ENCODE data around the gene BABAM1.
"Not testable (repeated sequence)": the region's sequence is repeated elsewhere in the genome, so short reads cannot be mapped to it uniquely, and the experiment has no call there.

BABAM1 gene

DNA sequence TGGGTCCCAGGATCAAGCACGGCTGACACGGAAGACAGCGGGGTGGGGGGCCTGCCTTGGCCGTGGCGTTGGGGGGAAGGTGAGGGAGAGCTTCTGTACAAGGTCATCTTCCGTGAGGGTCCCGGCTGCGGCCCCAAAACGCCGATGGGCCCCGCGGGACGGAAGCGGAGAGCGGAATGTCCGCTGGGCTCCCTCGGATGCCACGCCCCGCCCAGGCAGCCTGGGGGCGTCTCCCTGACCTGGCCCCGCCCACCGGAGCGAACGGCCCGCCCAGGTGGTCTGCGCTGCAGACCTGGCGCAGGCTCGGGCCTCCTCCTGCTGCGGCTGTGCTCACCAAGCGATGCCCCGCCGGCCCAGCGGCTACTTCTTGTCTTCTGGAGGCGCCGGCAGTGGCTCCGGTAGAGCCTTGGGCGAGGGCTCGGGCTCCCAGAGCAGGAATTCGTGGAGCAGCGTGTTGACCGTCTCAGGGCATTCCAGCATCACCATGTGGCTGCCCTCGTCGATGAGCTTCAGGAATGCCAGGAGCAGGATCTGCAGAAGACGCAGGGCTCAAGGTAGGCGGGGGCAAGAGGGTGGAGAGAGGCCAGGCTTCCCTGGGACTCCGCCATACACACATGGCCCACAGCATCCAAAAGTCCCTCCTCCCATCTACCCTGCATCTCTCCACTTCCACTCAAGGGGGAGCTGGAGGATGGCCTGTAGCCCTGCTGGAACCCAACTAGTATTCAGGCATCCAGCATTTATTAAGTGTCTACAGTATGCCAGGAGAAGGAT is 25.2 kb downstream of the BABAM1 start:
- ChIA-PET CTCF (interaction anchor here (0.7 to 7.8 kb wide), 12 partner anchors 10 to 120 kb away, joined by 3 to 53 read pairs (median 4); partner anchors contain the start of genes ABHD8, ANKLE1, DDA1 and MRPL34), POLR2A (interaction anchor here (0.5 kb wide), 1 partner anchor 106 kb away, joined by 6 read pairs; no protein-coding TSS in a partner anchor)
- TF ChIP-seq, protein P1, sequence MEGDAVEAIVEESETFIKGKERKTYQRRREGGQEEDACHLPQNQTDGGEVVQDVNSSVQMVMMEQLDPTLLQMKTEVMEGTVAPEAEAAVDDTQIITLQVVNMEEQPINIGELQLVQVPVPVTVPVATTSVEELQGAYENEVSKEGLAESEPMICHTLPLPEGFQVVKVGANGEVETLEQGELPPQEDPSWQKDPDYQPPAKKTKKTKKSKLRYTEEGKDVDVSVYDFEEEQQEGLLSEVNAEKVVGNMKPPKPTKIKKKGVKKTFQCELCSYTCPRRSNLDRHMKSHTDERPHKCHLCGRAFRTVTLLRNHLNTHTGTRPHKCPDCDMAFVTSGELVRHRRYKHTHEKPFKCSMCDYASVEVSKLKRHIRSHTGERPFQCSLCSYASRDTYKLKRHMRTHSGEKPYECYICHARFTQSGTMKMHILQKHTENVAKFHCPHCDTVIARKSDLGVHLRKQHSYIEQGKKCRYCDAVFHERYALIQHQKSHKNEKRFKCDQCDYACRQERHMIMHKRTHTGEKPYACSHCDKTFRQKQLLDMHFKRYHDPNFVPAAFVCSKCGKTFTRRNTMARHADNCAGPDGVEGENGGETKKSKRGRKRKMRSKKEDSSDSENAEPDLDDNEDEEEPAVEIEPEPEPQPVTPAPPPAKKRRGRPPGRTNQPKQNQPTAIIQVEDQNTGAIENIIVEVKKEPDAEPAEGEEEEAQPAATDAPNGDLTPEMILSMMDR (IDR thresholded peaks at IDR 0.05; ENCODE audit: control extremely low read depth, extremely low read depth, low read depth, missing control alignments): peak; percentile 89
- DNase-seq (ENCODE audit: extremely low spot score): peak; percentile 97

DNA sequence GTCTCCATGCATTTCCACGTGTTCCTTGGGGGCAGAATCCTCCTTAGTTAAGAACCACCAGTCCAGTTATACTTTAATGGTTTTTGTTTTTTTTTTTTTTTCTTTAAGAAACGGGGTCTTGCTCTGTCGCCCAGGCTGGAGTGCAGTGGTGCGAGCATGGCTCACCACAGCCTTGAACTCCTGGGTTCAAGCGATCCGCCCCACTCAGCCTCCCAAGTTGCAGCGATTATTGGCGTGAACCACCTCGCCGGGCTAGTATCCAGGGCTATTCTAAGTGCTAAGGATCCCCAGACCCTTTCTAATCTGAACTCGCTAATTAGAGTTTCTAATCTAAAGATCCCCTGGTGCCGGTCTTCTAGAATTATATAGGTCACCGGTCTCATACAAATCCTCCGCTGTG is 26.4 kb downstream of the BABAM1 start:
- TF ChIP-seq, protein P1 (IDR thresholded peaks at IDR 0.05; ENCODE audit: control extremely low read depth, extremely low read depth, low read depth, missing control alignments): no peak
- CTCF ChIA-PET: interaction anchor here (0.7 to 7.8 kb wide), 10 partner anchors 10 to 107 kb away, joined by 3 to 53 read pairs (median 4); partner anchors contain the start of genes ABHD8, ANKLE1, DDA1 and MRPL34
- POLR2A ChIA-PET: no interaction called here
- DNase-seq (ENCODE audit: extremely low spot score): no peak

DNA sequence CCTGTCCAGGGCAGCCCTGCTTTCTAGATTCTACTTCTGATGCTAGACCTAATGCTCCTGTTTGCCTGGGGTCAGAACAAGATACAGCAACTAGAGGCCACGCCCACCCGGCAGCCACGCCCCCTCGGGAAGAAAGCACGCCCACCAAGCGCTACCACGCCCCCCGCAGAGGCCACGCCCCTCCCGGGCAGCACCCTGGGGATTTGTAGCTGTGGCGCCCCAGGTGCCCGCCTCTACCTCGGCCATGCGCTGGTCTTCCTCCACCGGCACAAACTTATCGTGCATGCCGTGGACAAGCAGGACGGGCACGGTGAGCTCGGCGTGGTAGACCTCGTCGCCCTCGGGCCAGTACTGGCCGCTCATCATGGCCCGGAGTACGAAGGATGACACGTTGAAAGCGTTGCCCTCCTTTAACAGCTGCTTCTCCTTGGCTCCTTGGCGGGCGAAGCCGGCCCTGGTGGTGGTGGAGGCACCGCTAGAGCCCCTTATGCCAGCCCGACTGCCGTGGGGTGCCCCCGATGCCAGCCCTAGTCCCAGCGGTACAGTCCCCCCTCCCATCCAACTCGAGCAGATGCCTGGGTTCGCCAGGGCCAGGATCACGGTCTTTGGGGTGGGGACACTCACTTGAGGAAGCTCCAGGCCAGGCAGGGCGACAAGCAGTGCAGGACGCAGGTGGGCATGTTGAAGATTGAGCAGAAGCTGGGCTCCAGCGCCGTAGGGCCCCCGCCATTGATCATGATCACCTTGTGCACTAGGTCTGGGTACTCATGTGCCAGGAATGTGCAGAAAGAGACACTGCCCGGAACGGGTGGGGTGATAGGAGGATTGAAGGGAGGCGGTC is 27.0 kb downstream of the BABAM1 start:
- DNase-seq (ENCODE audit: extremely low spot score): peak; percentile 65
- TF ChIP-seq, protein P1 (IDR thresholded peaks at IDR 0.05; ENCODE audit: control extremely low read depth, extremely low read depth, low read depth, missing control alignments): no peak
- POLR2A ChIA-PET: no interaction called here
- CTCF ChIA-PET: interaction anchor here (1.3 to 7.8 kb wide), 6 partner anchors 9 to 96 kb away, joined by 3 to 53 read pairs (median 6); partner anchors contain the start of genes ABHD8, ANKLE1 and MRPL34

DNA sequence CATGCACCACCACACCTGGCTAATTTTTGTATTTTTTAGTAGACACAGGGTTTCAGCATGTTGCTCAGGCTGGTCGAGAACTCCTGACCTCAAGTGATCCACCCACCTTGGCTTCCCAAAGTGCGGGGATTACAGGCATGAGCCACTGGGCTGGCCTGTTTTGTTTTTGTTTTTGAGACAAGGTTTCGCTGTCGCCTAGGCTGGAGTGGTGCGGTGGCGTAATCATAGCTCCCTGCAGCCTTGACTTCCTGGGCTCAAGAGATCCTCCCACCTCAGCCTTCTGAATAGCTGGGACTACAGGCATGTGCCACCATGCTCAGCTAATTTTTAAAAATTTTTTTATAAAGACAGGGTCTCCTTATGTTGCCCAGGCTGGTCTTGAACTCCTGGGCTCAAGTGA is 28.3 kb downstream of the BABAM1 start:
- POLR2A ChIA-PET; DNase-seq (ENCODE audit: extremely low spot score): not testable (repeated sequence)
- CTCF ChIA-PET: interaction anchor here (1.5 to 7.8 kb wide), 3 partner anchors 8 to 90 kb away, joined by 3 to 51 read pairs (median 6); partner anchors contain the start of genes ABHD8 and MRPL34

DNA sequence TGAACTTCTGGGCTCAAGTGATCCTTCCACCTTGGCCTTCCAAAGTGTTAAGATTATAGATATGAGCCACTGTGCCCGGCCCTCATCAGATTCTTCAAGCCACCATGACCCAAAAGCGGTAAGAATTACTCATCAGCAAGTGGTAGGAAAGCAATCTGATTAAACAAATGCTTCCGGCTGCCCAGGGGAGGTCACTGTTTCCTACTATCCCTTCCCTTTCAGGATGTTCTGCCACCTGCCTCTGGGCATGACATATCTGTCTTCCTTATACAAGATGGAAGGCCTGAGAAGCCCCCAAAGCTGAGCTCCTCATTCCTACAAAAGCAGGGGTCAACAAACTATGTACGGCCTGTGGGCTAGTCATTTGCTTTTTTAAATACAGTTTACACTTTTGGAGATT is 29.0 kb downstream of the BABAM1 start:
- ChIA-PET CTCF (interaction anchor here (1.6 to 7.8 kb wide), 2 partner anchors 7 to 93 kb away, joined by 5 to 51 read pairs; partner anchors contain the start of genes ABHD8 and MRPL34), POLR2A (no interaction called here)
- no peak for DNase-seq (ENCODE audit: extremely low spot score)
- TF ChIP-seq, protein P1 (IDR thresholded peaks at IDR 0.05; ENCODE audit: control extremely low read depth, extremely low read depth, low read depth, missing control alignments): no peak

DNA sequence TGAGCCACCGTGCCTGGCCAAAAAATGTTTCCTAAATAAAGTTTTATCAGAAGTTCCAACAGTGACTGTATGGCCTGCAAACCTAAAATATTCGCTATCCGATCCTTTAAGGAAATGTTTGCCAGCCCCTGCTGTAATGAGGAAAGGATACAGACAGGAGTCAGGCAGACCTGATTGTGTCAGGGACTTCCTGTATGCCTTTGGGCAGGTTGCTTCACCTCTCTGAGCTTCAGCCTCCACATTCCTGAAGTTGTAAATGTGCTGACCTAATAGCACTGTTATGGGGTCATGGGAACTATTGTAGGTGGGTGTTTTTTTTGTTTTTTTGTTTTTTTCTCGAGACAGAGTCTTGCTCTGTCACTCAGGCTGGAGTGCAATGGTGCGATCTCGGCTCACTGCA is 29.7 kb downstream of the BABAM1 start:
- POLR2A ChIA-PET: no interaction called here
- no peak for DNase-seq (ENCODE audit: extremely low spot score)
- TF ChIP-seq, protein P1 (IDR thresholded peaks at IDR 0.05; ENCODE audit: control extremely low read depth, extremely low read depth, low read depth, missing control alignments): no peak
- CTCF ChIA-PET: interaction anchor here (0.7 to 7.8 kb wide), 4 partner anchors 7 to 169 kb away, joined by 3 to 51 read pairs (median 4); partner anchors contain the start of genes ABHD8 and MRPL34

Data from GM10248 (cell line).